ENCODE data around the gene NRARP. TPM values are rescaled to one million over a fixed set of nuclear protein-coding genes. Genes with fewer than 3 reads are reported as not detected.
"Not testable (repeated sequence)": the region's sequence is repeated elsewhere in the genome, so short reads cannot be mapped to it uniquely, and the experiment has no call there.

Gene NRARP
- total and polyA plus RNA-seq, 2 of the 8 experiments (the other 6 are each of a cell fraction or from before 2014, with no cell fraction given), result 32.5 to 37.2 TPM

DNA sequence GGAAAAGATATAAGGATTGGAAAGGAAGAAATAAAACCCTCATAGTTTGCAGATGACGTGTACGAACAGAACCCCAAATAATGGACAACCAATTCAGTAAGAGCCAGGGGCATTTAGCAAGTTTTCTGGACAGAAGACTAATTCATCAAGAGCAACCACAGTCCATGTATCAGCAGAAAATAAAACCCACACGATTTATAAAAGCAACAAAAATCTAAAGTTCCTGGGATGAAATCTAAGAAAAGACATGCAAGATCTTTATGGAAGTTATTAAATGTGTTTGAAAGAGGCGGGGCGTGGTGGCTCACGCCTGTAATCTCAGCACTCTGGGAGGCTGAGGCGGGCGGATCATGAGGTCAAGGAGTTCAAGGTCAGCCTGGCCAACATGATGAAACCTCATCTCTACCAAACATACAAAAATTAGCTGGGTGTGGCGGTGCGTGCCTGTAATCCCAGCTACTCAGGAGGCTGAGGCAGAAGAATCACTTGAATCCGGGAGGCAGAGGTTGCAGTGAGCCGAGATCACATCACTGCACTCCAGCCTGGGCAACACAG lies 37.9 kb upstream of the NRARP start:
- H2BK20ac ChIP-seq (ENCODE audit: low read length); H2AFZ ChIP-seq (ENCODE audit: low read length); H3K23ac ChIP-seq (ENCODE audit: insufficient read length); POLR2A ChIA-PET (ENCODE audit: partially characterized antibody); H3K4me3 ChIP-seq (ENCODE audit: extremely low read depth in 1 of 4, insufficient read depth in 2 of 4, low read depth in 3 of 4, low read length in 4 of 4); H3K27ac ChIP-seq (ENCODE audit: low read depth, low read length); CTCF ChIA-PET (ENCODE audit: partially characterized antibody); H3K4ac ChIP-seq (replicated peaks; ENCODE audit: insufficient read length, low read depth, low read length); H3K27me3 ChIP-seq (replicated peaks in 1 of 4; ENCODE audit: control insufficient read depth in 3 of 4, extremely low read depth in 1 of 4, insufficient read depth in 3 of 4, low read length in 3 of 4); H4K8ac ChIP-seq (ENCODE audit: extremely low read depth, insufficient read depth, low read length); H2BK120ac ChIP-seq (replicated peaks; ENCODE audit: low read depth, low read length); H3K36me3 ChIP-seq (ENCODE audit: control insufficient read depth in 2 of 4, insufficient read depth in 4 of 4, low read length in 3 of 4); H3K79me1 ChIP-seq (ENCODE audit: low read depth, low read length); H3K56ac ChIP-seq (replicated peaks; ENCODE audit: insufficient read length, low read depth, low read length); H3K14ac ChIP-seq (ENCODE audit: insufficient read length); H2BK12ac ChIP-seq (ENCODE audit: low read depth, low read length); H3K9ac ChIP-seq (replicated peaks in 1 of 4; ENCODE audit: extremely low read depth in 1 of 4, low read depth in 3 of 4, low read length in 3 of 4); H3K23me2 ChIP-seq (ENCODE audit: low read depth, low read length); H2AK5ac ChIP-seq (ENCODE audit: low read depth, low read length); H2BK15ac ChIP-seq (ENCODE audit: low read length); H2BK5ac ChIP-seq (ENCODE audit: low read depth, low read length); FAIRE-seq; DNase-seq (ENCODE audit: low read depth in 1 of 2, low spot score in 2 of 2); H3K18ac ChIP-seq (ENCODE audit: extremely low read depth, low read length); H3K4me1 ChIP-seq (replicated peaks in 1 of 4; ENCODE audit: control insufficient read depth in 3 of 4, insufficient read depth in 4 of 4, low read length in 3 of 4); H3K79me2 ChIP-seq (ENCODE audit: control insufficient read depth in 1 of 2, insufficient read depth in 2 of 2, low read length in 2 of 2); H4K5ac ChIP-seq (ENCODE audit: insufficient read length, low read depth, low read length); H4K91ac ChIP-seq (replicated peaks; ENCODE audit: insufficient read length, low read length); H4K20me1 ChIP-seq (replicated peaks in 1 of 2; ENCODE audit: control insufficient read depth in 1 of 2, insufficient read depth in 2 of 2, low read length in 2 of 2); H3K4me2 ChIP-seq (ENCODE audit: insufficient read depth in 1 of 2, low read depth in 2 of 2, low read length in 2 of 2): not testable (repeated sequence)
- 89% methylated on average over 12 of the region's 12 CpGs; no CpG with 5 or more reads in 1 of the 2 experiments for WGBS, 2 experiments (ENCODE audit: extremely low coverage in 1 of 2, insufficient coverage in 1 of 2, insufficient read length in 1 of 2, insufficient replicate concordance in 2 of 2, low coverage in 1 of 2, low lambda C conversion rate in 2 of 2, missing lambda C conversion rate in 1 of 2)
- H3K9me3 ChIP-seq (ENCODE audit: insufficient read depth in 2 of 2, low read depth in 1 of 2, low read length in 1 of 2), result peaks cover 14 to 27% of the 10 kb centered on the region in 2 experiments; a peak in 3 of 4 replicates
